Measurements from ENCODE around the gene PTPRT.

Gene PTPRT

DNA sequence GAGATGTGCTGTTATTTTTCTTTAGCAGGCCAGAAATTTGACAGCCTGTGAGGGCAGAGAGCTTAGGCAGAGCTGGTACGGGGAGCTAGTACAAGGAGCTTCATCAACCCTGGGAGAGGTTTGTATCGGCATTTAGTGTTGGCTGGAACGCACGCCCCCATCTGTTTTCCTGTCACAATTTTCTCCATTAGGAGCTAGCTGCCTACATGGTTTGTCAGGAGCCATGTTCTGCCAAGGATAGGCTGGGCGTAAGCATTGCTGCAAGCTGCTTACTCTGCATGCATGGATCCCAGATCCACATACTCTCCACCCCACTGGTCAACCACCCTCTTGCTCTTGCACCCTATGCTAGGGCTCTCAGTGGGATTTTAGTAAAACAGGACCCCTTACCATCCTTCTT lies 1122.5 kb downstream of the PTPRT start:
- H3K4me3 ChIP-seq (ENCODE audit: low read depth, low read length): no peak overlapping the region
- no peaks in the 10 kb centered on the region for H3K9me3 ChIP-seq
- no peak for DNase-seq
- TF ChIP-seq, protein P1, sequence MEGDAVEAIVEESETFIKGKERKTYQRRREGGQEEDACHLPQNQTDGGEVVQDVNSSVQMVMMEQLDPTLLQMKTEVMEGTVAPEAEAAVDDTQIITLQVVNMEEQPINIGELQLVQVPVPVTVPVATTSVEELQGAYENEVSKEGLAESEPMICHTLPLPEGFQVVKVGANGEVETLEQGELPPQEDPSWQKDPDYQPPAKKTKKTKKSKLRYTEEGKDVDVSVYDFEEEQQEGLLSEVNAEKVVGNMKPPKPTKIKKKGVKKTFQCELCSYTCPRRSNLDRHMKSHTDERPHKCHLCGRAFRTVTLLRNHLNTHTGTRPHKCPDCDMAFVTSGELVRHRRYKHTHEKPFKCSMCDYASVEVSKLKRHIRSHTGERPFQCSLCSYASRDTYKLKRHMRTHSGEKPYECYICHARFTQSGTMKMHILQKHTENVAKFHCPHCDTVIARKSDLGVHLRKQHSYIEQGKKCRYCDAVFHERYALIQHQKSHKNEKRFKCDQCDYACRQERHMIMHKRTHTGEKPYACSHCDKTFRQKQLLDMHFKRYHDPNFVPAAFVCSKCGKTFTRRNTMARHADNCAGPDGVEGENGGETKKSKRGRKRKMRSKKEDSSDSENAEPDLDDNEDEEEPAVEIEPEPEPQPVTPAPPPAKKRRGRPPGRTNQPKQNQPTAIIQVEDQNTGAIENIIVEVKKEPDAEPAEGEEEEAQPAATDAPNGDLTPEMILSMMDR (IDR thresholded peaks at IDR 0.05; ENCODE audit: low read depth, low read length): no peak
- no peaks in the 10 kb centered on the region for H3K4me1 ChIP-seq
- H3K36me3 ChIP-seq: no peaks in the 10 kb centered on the region
- H3K27me3 ChIP-seq: no peaks in the 10 kb centered on the region

DNA sequence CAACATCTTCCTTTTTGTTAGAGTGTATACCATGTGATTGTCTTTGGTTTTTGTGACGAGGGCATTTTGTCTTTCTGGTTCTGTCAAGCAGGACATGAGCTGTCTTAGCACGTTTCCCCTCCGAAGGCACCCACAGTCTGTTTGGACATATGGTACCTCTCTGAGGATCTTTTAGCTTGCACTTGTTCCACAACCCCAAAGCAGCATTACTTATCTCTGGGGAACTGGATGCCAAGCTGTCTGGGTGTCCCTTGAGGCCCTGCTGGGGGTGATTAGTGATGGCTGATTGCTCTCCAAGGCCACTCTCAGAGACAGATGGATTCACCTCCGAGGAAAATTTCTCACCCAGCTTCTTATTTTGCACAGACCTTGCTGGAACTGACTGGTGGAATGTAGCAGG lies 1126.6 kb downstream of the PTPRT start:
- no peak for DNase-seq
- TF ChIP-seq, protein P1 (IDR thresholded peaks at IDR 0.05; ENCODE audit: low read depth, low read length): no peak
- Histone ChIP-seq H3K4me1 (no peaks in the 10 kb centered on the region), H3K36me3 (no peaks in the 10 kb centered on the region), H3K9me3 (no peaks in the 10 kb centered on the region), H3K4me3 (ENCODE audit: low read depth, low read length) (no peak overlapping the region), H3K27me3 (no peaks in the 10 kb centered on the region)

DNA sequence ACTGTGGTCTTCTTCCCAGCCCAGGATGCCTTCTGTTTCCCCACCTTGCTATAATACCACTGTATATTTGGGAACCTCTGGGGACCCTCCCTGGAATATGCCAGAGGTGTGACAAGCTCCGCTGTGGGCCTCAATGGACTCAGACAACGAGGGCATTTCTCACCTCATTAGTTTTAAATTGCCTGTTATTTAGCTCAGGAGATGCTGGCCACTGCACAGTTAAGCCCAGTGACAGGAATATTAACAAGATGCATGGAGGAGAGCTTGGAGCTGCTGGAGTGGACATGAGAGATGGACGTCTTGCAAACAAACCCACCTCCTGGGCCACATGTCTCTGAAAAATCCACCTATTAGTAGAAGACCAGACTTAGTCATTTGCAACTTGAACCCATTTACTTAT lies 1136.4 kb downstream of the PTPRT start:
- no peak overlapping the region for H3K4me3 ChIP-seq (ENCODE audit: low read depth, low read length)
- 0 out of 2 replicates have a peak, but pooled peaks cover 2% of the 10 kb centered on the region for H3K4me1 ChIP-seq
- H3K9me3 ChIP-seq: no peaks in the 10 kb centered on the region
- no peaks in the 10 kb centered on the region for H3K36me3 ChIP-seq
- TF ChIP-seq, protein P1 (IDR thresholded peaks at IDR 0.05; ENCODE audit: low read depth, low read length): no peak
- no peaks in the 10 kb centered on the region for H3K27me3 ChIP-seq
- no peak for DNase-seq

DNA sequence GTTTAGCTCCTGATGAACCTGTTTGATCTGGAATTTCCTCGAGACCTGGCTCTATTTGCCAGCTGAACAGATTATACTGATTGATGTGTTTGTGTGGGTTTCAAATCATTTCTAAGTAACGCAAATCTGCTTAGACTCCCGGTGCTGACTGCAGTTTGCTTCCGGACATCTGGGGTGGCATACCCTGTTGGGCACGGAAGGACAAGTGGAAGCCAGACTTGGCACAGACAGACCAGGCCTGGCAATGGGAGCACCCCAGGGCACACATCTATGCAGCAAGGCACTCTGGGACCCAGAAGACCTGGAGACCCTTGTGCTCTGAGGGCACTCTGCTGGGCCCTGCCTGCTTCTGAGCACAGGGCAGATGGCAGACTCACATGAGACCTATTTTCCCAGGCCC lies 1137.8 kb downstream of the PTPRT start:
- no peaks in the 10 kb centered on the region for H3K9me3 ChIP-seq
- no peaks in the 10 kb centered on the region for H3K36me3 ChIP-seq
- no peaks in the 10 kb centered on the region for H3K27me3 ChIP-seq
- TF ChIP-seq, protein P1 (IDR thresholded peaks at IDR 0.05; ENCODE audit: low read depth, low read length): no peak
- no peak overlapping the region for H3K4me3 ChIP-seq (ENCODE audit: low read depth, low read length)
- DNase-seq: peak; percentile 12
- H3K4me1 ChIP-seq: 0 out of 2 replicates have a peak, but pooled peaks cover 2% of the 10 kb centered on the region

DNA sequence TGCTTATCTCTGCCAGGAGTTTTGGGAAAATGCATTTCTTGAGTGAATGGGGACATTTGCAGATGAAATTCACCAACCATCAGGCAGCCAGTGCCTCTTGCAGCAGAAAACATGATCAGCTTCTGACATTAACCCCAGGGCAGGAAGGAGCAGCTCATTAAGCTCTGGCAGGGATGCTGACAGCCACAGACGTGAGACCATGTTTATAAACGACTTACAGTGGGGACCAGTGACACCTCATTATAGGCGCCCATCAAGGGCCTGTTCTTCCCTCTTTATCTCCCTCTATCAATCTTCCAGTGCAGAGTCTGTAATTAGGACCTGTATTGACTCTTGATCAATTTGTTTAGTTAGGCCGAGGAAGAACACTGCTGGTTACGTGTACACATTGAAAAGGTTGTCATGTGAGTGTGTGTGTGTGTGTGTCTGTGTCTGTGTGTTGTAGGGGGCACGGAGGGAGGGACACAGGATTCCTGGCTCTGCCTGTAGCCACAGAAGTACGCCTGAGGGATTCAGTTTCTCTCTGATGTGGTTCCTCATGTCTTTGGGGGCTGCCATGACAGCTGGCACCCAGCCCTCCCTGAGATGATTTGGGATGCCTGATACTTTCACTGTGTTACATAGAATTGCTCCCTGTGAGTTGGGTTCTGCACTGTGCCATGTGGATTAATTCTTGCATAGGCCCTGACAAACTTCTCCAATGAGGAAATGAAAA lies 1143.2 kb downstream of the PTPRT start:
- no peaks in the 10 kb centered on the region for H3K9me3 ChIP-seq
- no peaks in the 10 kb centered on the region for H3K27me3 ChIP-seq
- DNase-seq: no peak
- TF ChIP-seq, protein P1 (IDR thresholded peaks at IDR 0.05; ENCODE audit: low read depth, low read length): no peak
- H3K36me3 ChIP-seq: no peaks in the 10 kb centered on the region
- H3K4me1 ChIP-seq: no peaks in the 10 kb centered on the region
- no peak overlapping the region for H3K4me3 ChIP-seq (ENCODE audit: low read depth, low read length)

DNA sequence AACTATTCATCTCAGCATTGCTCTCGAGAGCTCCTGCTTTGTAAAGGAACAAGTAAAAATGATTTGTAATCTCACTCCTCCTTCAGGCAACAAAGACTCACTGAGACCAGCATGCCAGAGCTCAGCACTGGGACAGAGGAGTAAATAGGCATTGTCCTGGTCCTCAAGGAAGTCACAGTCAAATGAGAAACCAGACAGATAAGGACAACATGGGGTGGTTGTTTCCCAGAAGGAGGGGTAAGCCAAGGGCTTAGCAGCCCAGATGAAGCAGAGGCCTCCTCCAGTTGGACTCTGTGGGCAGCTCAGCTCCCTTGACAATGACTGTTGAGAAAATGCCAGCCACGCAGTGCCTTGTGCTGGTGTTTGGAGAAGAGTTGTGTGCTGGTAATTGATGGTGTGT lies 1145.8 kb downstream of the PTPRT start:
- Histone ChIP-seq H3K4me1 (no peaks in the 10 kb centered on the region), H3K36me3 (no peaks in the 10 kb centered on the region), H3K9me3 (no peaks in the 10 kb centered on the region), H3K27me3 (no peaks in the 10 kb centered on the region), H3K4me3 (ENCODE audit: low read depth, low read length) (no peak overlapping the region)
- TF ChIP-seq, protein P1 (IDR thresholded peaks at IDR 0.05; ENCODE audit: low read depth, low read length): no peak
- no peak for DNase-seq
